ENCODE measurements around the gene TMEM219. TPM values are rescaled to one million over a fixed set of nuclear protein-coding genes. Genes with fewer than 3 reads are reported as not detected.

The TMEM219 gene
- total and polyA plus RNA-seq, 2 donors from 2014 or later, result 127 to 288 TPM

GRCh38 chr16:29920288-29921033 lies 41.4 kb upstream of the TMEM219 start:
- no peak for FAIRE-seq

GRCh38 chr16:29921034-29921385 lies 40.9 kb upstream of the TMEM219 start:
- Histone ChIP-seq H3K27ac (ENCODE audit: low read depth in 2 of 2, low read length in 2 of 2) (no peak overlapping the region), H3K9me3 (ENCODE audit: control insufficient read depth in 2 of 3, insufficient read depth in 1 of 3, low read length in 3 of 3) (no peaks in the 10 kb centered on the region), H3K9ac (ENCODE audit: low read length in 3 of 3) (no peak overlapping the region), H3K4me3 (ENCODE audit: low read length in 3 of 3) (no peak overlapping the region), H3K4me1 (ENCODE audit: control insufficient read depth in 2 of 3, insufficient read depth in 2 of 3, low read depth in 1 of 3, low read length in 3 of 3) (peaks cover 0 to 6% (median 0%) of the 10 kb centered on the region in 3 donors), H3K36me3 (ENCODE audit: control insufficient read depth in 2 of 3, insufficient read depth in 3 of 3, low read length in 3 of 3) (peaks cover 0 to 17% (median 8%) of the 10 kb centered on the region in 3 donors), H3K27me3 (ENCODE audit: control insufficient read depth, insufficient read depth, low read length) (no peaks in the 10 kb centered on the region)
- intact Hi-C loops (cut with DNase I), result no loop called here
- DNase-seq (no peak), FAIRE-seq (no peak)
- TF ChIP-seq CTCF (IDR thresholded peaks at IDR 0.05; ENCODE audit: borderline replicate concordance, extremely low read depth, insufficient read depth), result no peak

More at GRCh38 chr16:29920288-29921033, 41.4 kb upstream of the TMEM219 start:
- no peak overlapping the region for H3K27ac ChIP-seq (ENCODE audit: low read depth in 2 of 2, low read length in 2 of 2)
- no peak for DNase-seq
- H3K4me1 ChIP-seq (ENCODE audit: control insufficient read depth in 2 of 3, insufficient read depth in 2 of 3, low read depth in 1 of 3, low read length in 3 of 3), result peaks cover 0 to 6% (median 0%) of the 10 kb centered on the region in 3 donors
- no peak overlapping the region for H3K4me3 ChIP-seq (ENCODE audit: low read length in 3 of 3)
- no peak for TF ChIP-seq CTCF (IDR thresholded peaks at IDR 0.05; ENCODE audit: borderline replicate concordance, extremely low read depth, insufficient read depth)
- H3K9me3 ChIP-seq (ENCODE audit: control insufficient read depth in 2 of 3, insufficient read depth in 1 of 3, low read length in 3 of 3), result no peaks in the 10 kb centered on the region
- H3K36me3 ChIP-seq (ENCODE audit: control insufficient read depth in 2 of 3, insufficient read depth in 3 of 3, low read length in 3 of 3), result peaks cover 0 to 17% (median 8%) of the 10 kb centered on the region in 3 donors
- H3K27me3 ChIP-seq (ENCODE audit: control insufficient read depth, insufficient read depth, low read length), result no peaks in the 10 kb centered on the region
- intact Hi-C loops (cut with DNase I), result no loop called here
- H3K9ac ChIP-seq (ENCODE audit: low read length in 3 of 3), result no peak overlapping the region

- intact Hi-C loops (cut with DNase I), result no loop called here
Observed at GRCh38 chr16:29922326-29922725, 39.6 kb upstream of the TMEM219 start.

More at GRCh38 chr16:29922326-29922725, 39.6 kb upstream of the TMEM219 start:
- Histone ChIP-seq H3K27me3 (ENCODE audit: control insufficient read depth, insufficient read depth, low read length) (no peaks in the 10 kb centered on the region), H3K9ac (ENCODE audit: low read length in 3 of 3) (no peak overlapping the region), H3K36me3 (ENCODE audit: control insufficient read depth in 2 of 3, insufficient read depth in 3 of 3, low read length in 3 of 3) (peaks cover 0 to 17% (median 8%) of the 10 kb centered on the region in 3 donors), H3K4me3 (ENCODE audit: low read length in 3 of 3) (no peak overlapping the region), H3K9me3 (ENCODE audit: control insufficient read depth in 2 of 3, insufficient read depth in 1 of 3, low read length in 3 of 3) (no peaks in the 10 kb centered on the region), H3K4me1 (ENCODE audit: control insufficient read depth in 2 of 3, insufficient read depth in 2 of 3, low read depth in 1 of 3, low read length in 3 of 3) (peaks cover 4 to 14% (median 6%) of the 10 kb centered on the region in 3 donors), H3K27ac (ENCODE audit: low read depth in 2 of 2, low read length in 2 of 2) (no peak overlapping the region)
- no peak for FAIRE-seq
- no peak for TF ChIP-seq CTCF (IDR thresholded peaks at IDR 0.05; ENCODE audit: borderline replicate concordance, extremely low read depth, insufficient read depth)
- no peak for DNase-seq

All from kidney (tissue), 14 donors.